K562 (cell line): ENCODE data around the gene SND1. TPM values are rescaled to one million over a fixed set of nuclear protein-coding genes. Genes with fewer than 3 reads are reported as not detected.

Source experiments
- ATAC-seq: fragments of 200-7000 bp; cut with Tn5 transposase; 3 replicates; pipeline ENCODE4 v1.9.1; 2020; ENCODE audit warnings: moderate library complexity
- BruUV-seq: library from RNA; stranded (reverse); fragments of 400-500 nt; replicated peaks from 2 replicates; lab custom pipeline; 2021; lab: Mats Ljungman, UMichigan
- CTCF ChIA-PET: fragments of 300-600 bp; formaldehyde crosslinking; extraction: SDS; loops from one replicate; lab custom pipeline; 2021; ENCODE audit warnings: low intra/inter-chr PET ratio; lab: Yijun Ruan, JAX
- POLR2A ChIA-PET: fragments of 300-600, 350-650 bp; sonication (Branson Sonifier 250); formaldehyde crosslinking; extraction: SDS; loops from one replicate; lab custom pipeline; 2021; ENCODE audit warnings: antibody characterized with exemption, inconsistent platforms; lab: Yijun Ruan, JAX
- DNase-seq, 4 experiments: peaks; one replicate each; pipeline versions ENCODE4 v3.0.0 to v3.0.0-alpha.2; 2011 to 2018; ENCODE audit warnings: low spot score in 3 of 4, mixed read lengths in 3 of 4; ENCODE audit errors: extremely low read depth in 1 of 4
- FAIRE-seq: peaks from 2 replicates; lab custom pipeline; 2011; peaks lifted over from hg19 to GRCh38; lab: Jason Lieb, UNC
- H2AFZ ChIP-seq: 2 replicates; pipeline ENCODE4 v1.6.0; 2011; ENCODE audit warnings: low read depth, low read length, control low read depth, inconsistent platforms
- H3K27ac ChIP-seq: fragments of 200-600 bp; 3 replicates; pipeline ENCODE4 v1.8.0; 2011; ENCODE audit warnings: low read depth, mild to moderate bottlenecking, control low read depth, inconsistent platforms, low read length, moderate library complexity, mixed read lengths; ENCODE audit errors: extremely low read depth
- H3K27me3 ChIP-seq, 2 experiments: fragments of 300-600 bp in 1 of 2; 2 replicates in 1 of 2; 3 replicates in 1 of 2; pipeline versions ENCODE4 v1.6.0 to v1.8.0; 2011; ENCODE audit warnings: inconsistent platforms in 2 of 2, low read length in 2 of 2, mild to moderate bottlenecking in 1 of 2, mixed read lengths in 1 of 2, moderate library complexity in 1 of 2; ENCODE audit not compliant: control insufficient read depth in 2 of 2, insufficient read depth in 2 of 2
- H3K36me3 ChIP-seq: fragments of 300-600 bp; 3 replicates; pipeline ENCODE4 v1.8.0; 2011; ENCODE audit warnings: mild to moderate bottlenecking, low read length, inconsistent platforms; ENCODE audit not compliant: control insufficient read depth, insufficient read depth
- H3K4me1 ChIP-seq, 2 experiments: fragments of 200-600 bp in 1 of 2; replicated peaks in 1 of 2; 2 replicates in 1 of 2; 3 replicates in 1 of 2; pipeline versions ENCODE4 v1.5.1 to v1.8.0; 2011; ENCODE audit warnings: inconsistent platforms in 2 of 2, low read length in 2 of 2, mild to moderate bottlenecking in 1 of 2, mixed read lengths in 1 of 2, moderate library complexity in 1 of 2; ENCODE audit not compliant: control insufficient read depth in 2 of 2, insufficient read depth in 2 of 2
- H3K4me2 ChIP-seq: 2 replicates; pipeline ENCODE4 v1.6.1; 2011; ENCODE audit warnings: low read length, control low read depth, inconsistent platforms, mixed read lengths; ENCODE audit not compliant: insufficient read depth
- H3K4me3 ChIP-seq: fragments of 200-600 bp; sonication (generic), shearing (Covaris generic); 2 replicates; pipeline ENCODE4 v1.5.1; 2016; ENCODE audit warnings: control low read depth, inconsistent platforms
- H3K79me2 ChIP-seq: fragments of 200-600 bp; 3 replicates; pipeline ENCODE4 v1.8.0; 2011; ENCODE audit warnings: low read length, inconsistent platforms; ENCODE audit not compliant: control insufficient read depth, insufficient read depth
- H3K9ac ChIP-seq, 2 experiments: 2 replicates each; pipeline versions ENCODE4 v1.6.0 to v1.6.1; 2011; ENCODE audit warnings: low read depth in 2 of 2, low read length in 2 of 2, control low read depth in 1 of 2, inconsistent platforms in 1 of 2, mild to moderate bottlenecking in 1 of 2, mixed read lengths in 1 of 2; ENCODE audit not compliant: insufficient read depth in 1 of 2
- H3K9me1 ChIP-seq: one replicate; pipeline ENCODE4 v1.6.0; 2011; ENCODE audit warnings: inconsistent platforms, mild to moderate bottlenecking, low read length, moderate library complexity; ENCODE audit not compliant: control insufficient read depth, insufficient read depth
- H3K9me3 ChIP-seq: replicated peaks from 2 replicates; pipeline ENCODE4 v1.5.1; 2011; ENCODE audit warnings: low read depth, low read length, inconsistent platforms; ENCODE audit not compliant: control insufficient read depth, insufficient read depth
- H4K20me1 ChIP-seq: replicated peaks from 2 replicates; pipeline ENCODE4 v1.6.1; 2011; ENCODE audit warnings: low read length, inconsistent platforms, mixed read lengths; ENCODE audit not compliant: control insufficient read depth, insufficient read depth
- BRD9 ChIP-seq: fragments of 450-650 bp; IDR thresholded peaks from 2 replicates; pipeline ENCODE4 v1.6.1; 2018; ENCODE audit warnings: low read depth; ENCODE audit not compliant: partially characterized antibody
- CCAR2 ChIP-seq: fragments of 200-400 bp; formaldehyde crosslinking; IDR thresholded peaks from 2 replicates; pipeline ENCODE4 v1.6.1; 2017; ENCODE audit warnings: mild to moderate bottlenecking, low read depth, low read length
- CREB1 ChIP-seq, 2 experiments: sonication (generic) in 1 of 2; formaldehyde crosslinking in 1 of 2; IDR thresholded peaks; 2 replicates each; pipeline versions ENCODE4 v1.6.1 to v1.8.0; 2012 to 2022; ENCODE audit warnings: inconsistent platforms in 1 of 2, mild to moderate bottlenecking in 1 of 2, missing genetic modification reagents in 1 of 2, moderate library complexity in 1 of 2
- HNRNPH1 ChIP-seq: fragments of 200-400 bp; formaldehyde crosslinking; optimal IDR thresholded peaks from 2 replicates; pipeline ENCODE3; 2017; ENCODE audit warnings: low read depth, mild to moderate bottlenecking, low read length, moderate library complexity
- POLR2G ChIP-seq: fragments of 200-400 bp; formaldehyde crosslinking; IDR thresholded peaks from 2 replicates; pipeline ENCODE4 v1.6.1; 2017; ENCODE audit warnings: low read depth, mild to moderate bottlenecking, antibody characterized with exemption, low read length, moderate library complexity
- POLR3G ChIP-seq: IDR thresholded peaks from 2 replicates; pipeline ENCODE4 v1.6.1; 2011; ENCODE audit not compliant: insufficient read length, insufficient replicate concordance; ENCODE audit errors: extremely low read depth
- RBM22 ChIP-seq: fragments of 200-400 bp; formaldehyde crosslinking; IDR thresholded peaks from 2 replicates; pipeline ENCODE4 v1.6.1; 2018; ENCODE audit warnings: low read length, low read depth; ENCODE audit not compliant: poor library complexity, severe bottlenecking
- SMAD2 ChIP-seq: fragments of 150-350 bp; IDR thresholded peaks from 2 replicates; pipeline ENCODE4 v1.6.1; 2014; ENCODE audit warnings: low read depth, mild to moderate bottlenecking, low read length
- ZNF274 ChIP-seq: IDR thresholded peaks from 2 replicates; pipeline ENCODE4 v1.6.1; 2011; ENCODE audit warnings: low read depth, mild to moderate bottlenecking, low read length, moderate library complexity, borderline replicate concordance
- WGBS: fragments of 100-300 bp; shearing (Covaris generic); methylation state at CpG from one replicate; pipeline ENCODE4 v1.1.6; 2016; ENCODE audit warnings: low coverage, mixed read lengths; ENCODE audit not compliant: insufficient coverage; ENCODE audit errors: missing lambda C conversion rate; 5-methylcytosine and 5-hydroxymethylcytosine counted together
- in situ Hi-C: fragments of 300-500 bp; cut with MboI; formaldehyde crosslinking; loops from 4 replicates; pipeline ENCODE4 v1.15.0; 2018; ENCODE audit warnings: inconsistent platforms, mixed read lengths
- intact Hi-C: fragments of 100-400 bp; cut with micrococcal nuclease; formaldehyde crosslinking; loops from 2 replicates; pipeline ENCODE4 v1.14.2; 2022
- polyA plus RNA-seq, 8 experiments: library from polyadenylated mRNA; depleted of rRNA in 4 of 8; stranded (reverse) in 5 of 8; unstranded in 3 of 8; fragments of >200 nt; fragmentation: Nextera tagmentation in 2 of 8; fragmentation: Illumina TruSeq in 1 of 8; extraction: Ambion mirVana in 2 of 8; extraction: Trizol in 1 of 8; gene quantifications; 2 replicates each; pipeline versions ENCODE4 v1.2.1 to v1.2.3, GENCODE V29; 2011 to 2014; ENCODE audit warnings: inconsistent platforms in 1 of 8, missing spikeins in 1 of 8
- total RNA-seq, 7 experiments: library from RNA; depleted of rRNA in 6 of 7; stranded (reverse); fragments of >200 nt in 6 of 7; fragmentation: Illumina TruSeq in 2 of 7; extraction: Trizol in 2 of 7; gene quantifications; 2 replicates each; pipeline versions ENCODE4 v1.2.1 to v1.2.3, GENCODE V29; 2011 to 2021; ENCODE audit warnings: low replicate concordance in 1 of 7
- TF ChIP-seq, protein P1 (sequence below): fragments of 450-650 bp; IDR thresholded peaks from 2 replicates; pipeline ENCODE4 v1.7.1; 2018; ENCODE audit warnings: mild to moderate bottlenecking, low read depth; ENCODE audit not compliant: partially characterized antibody
- TF ChIP-seq, protein P2 (sequence below): fragments of 250-450 bp; sonication (Bioruptor Pico); IDR thresholded peaks from 2 replicates; pipeline ENCODE4 v1.5.0; 2021
- TF ChIP-seq, protein P3 (sequence below): fragments of 450-650 bp; IDR thresholded peaks from 2 replicates; pipeline ENCODE4 v1.6.1; 2016; ENCODE audit warnings: low read depth, mild to moderate bottlenecking, moderate library complexity

SND1 gene
- total and polyA plus RNA-seq, 9 of the 15 experiments (the other 6 are each of a cell fraction or from before 2014, with no cell fraction given): 46.5 to 307 (median 191) TPM

DNA sequence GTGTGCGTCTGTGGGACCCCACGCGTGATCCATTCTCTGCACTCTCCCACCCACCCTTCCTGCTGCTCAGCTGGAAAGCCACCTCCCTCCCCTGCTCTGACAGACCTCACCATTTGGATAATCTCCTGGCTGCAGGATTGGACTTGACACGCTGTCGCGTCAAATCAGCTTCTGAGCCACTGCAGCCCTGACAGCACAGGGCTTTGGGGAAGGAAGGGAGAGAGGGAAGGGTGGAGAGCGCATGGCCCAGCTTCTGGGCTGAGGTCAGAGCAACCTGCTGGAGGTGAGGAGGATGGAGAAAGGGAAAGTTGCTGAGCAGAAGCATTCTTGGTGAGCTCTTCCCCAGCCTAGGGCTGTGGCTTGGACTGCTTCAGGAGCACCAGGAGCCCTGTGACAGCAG, 428.2 kb downstream of the SND1 start:
- Histone ChIP-seq H3K79me2 (no peaks in the 10 kb centered on the region), H2AFZ (no peak overlapping the region), H3K4me3 (no peak overlapping the region), H4K20me1 (peaks cover 17% of the 10 kb centered on the region), H3K4me1 (peaks cover 0 to 6% of the 10 kb centered on the region in 2 experiments; a peak in 2 of 5 replicates), H3K9me1 (peaks cover 8% of the 10 kb centered on the region), H3K27ac (no peak overlapping the region), H3K36me3 (peaks cover 93% of the 10 kb centered on the region; the same call in 2 of the 3 replicates), H3K27me3 (no peaks in the 10 kb centered on the region), H3K9me3 (no peaks in the 10 kb centered on the region), H3K9ac (no peak overlapping the region; a peak in 1 of 4 replicates), H3K4me2 (no peak overlapping the region)
- no peak for FAIRE-seq
- intact Hi-C loops (no loop called here), in situ Hi-C loops (no loop called here)
- ATAC-seq: no peak
- no peak for TF ChIP-seq BRD9
- TF ChIP-seq, protein P1, sequence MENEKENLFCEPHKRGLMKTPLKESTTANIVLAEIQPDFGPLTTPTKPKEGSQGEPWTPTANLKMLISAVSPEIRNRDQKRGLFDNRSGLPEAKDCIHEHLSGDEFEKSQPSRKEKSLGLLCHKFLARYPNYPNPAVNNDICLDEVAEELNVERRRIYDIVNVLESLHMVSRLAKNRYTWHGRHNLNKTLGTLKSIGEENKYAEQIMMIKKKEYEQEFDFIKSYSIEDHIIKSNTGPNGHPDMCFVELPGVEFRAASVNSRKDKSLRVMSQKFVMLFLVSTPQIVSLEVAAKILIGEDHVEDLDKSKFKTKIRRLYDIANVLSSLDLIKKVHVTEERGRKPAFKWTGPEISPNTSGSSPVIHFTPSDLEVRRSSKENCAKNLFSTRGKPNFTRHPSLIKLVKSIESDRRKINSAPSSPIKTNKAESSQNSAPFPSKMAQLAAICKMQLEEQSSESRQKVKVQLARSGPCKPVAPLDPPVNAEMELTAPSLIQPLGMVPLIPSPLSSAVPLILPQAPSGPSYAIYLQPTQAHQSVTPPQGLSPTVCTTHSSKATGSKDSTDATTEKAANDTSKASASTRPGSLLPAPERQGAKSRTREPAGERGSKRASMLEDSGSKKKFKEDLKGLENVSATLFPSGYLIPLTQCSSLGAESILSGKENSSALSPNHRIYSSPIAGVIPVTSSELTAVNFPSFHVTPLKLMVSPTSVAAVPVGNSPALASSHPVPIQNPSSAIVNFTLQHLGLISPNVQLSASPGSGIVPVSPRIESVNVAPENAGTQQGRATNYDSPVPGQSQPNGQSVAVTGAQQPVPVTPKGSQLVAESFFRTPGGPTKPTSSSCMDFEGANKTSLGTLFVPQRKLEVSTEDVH: no peak
- TF ChIP-seq HNRNPH1: no peak
- TF ChIP-seq, protein P2, sequence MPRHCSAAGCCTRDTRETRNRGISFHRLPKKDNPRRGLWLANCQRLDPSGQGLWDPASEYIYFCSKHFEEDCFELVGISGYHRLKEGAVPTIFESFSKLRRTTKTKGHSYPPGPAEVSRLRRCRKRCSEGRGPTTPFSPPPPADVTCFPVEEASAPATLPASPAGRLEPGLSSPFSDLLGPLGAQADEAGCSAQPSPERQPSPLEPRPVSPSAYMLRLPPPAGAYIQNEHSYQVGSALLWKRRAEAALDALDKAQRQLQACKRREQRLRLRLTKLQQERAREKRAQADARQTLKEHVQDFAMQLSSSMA (CRISPR knock-in tag): no peak
- TF ChIP-seq, protein P3, sequence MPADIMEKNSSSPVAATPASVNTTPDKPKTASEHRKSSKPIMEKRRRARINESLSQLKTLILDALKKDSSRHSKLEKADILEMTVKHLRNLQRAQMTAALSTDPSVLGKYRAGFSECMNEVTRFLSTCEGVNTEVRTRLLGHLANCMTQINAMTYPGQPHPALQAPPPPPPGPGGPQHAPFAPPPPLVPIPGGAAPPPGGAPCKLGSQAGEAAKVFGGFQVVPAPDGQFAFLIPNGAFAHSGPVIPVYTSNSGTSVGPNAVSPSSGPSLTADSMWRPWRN: no peak
- TF ChIP-seq RBM22: peak; percentile 73
- no peak for TF ChIP-seq ZNF274
- no peak for TF ChIP-seq SMAD2
- no peak for TF ChIP-seq POLR3G
- no peak for TF ChIP-seq CREB1 (IDR thresholded peaks at IDR 0.05)
- TF ChIP-seq CREB1 (CRISPR knock-in tag; IDR thresholded peaks at IDR 0.05): no peak
- peak; percentile 32; the same call in 1 of the 2 replicates for TF ChIP-seq POLR2G
- no peak for TF ChIP-seq CCAR2
- POLR2A ChIA-PET: interaction anchor here (1.2 to 1.8 kb wide), 5 partner anchors 10 to 22 kb away, joined by 3 to 6 read pairs (median 4); no protein-coding TSS in a partner anchor
- BruUV-seq: no TSS peak
- WGBS: 91% methylated on average over 6 of the region's 7 CpGs
- DNase-seq: no peak
- CTCF ChIA-PET: no interaction called here
